Endothelial cell (in vitro differentiated cells): Measurements from ENCODE around the gene NBPF26. TPM values are rescaled to one million over a fixed set of nuclear protein-coding genes. Genes with fewer than 3 reads are reported as not detected.
"Not testable (repeated sequence)": the region's sequence is repeated elsewhere in the genome, so short reads cannot be mapped to it uniquely, and the experiment has no call there.

Source experiments
- DNase-seq: peaks from one replicate; pipeline ENCODE4 v3.0.0; 2021; ENCODE audit warnings: low spot score
- H3K27ac Mint-ChIP-seq: one replicate; pipeline ENCODE4 v1.8.0; 2021; ENCODE audit warnings: mixed read lengths, inconsistent platforms; ENCODE audit not compliant: unreplicated experiment
- H3K27me3 Mint-ChIP-seq: one replicate; pipeline ENCODE4 v1.8.0; 2021; ENCODE audit warnings: mild to moderate bottlenecking, moderate library complexity, mixed read lengths, inconsistent platforms; ENCODE audit not compliant: unreplicated experiment
- H3K36me3 Mint-ChIP-seq: one replicate; pipeline ENCODE4 v1.8.0; 2021; ENCODE audit warnings: mild to moderate bottlenecking, low read depth, mixed read lengths, inconsistent platforms; ENCODE audit not compliant: unreplicated experiment
- H3K4me1 Mint-ChIP-seq: one replicate; pipeline ENCODE4 v1.8.0; 2021; ENCODE audit warnings: mild to moderate bottlenecking, mixed read lengths, inconsistent platforms; ENCODE audit not compliant: unreplicated experiment
- H3K4me3 Mint-ChIP-seq: one replicate; pipeline ENCODE4 v1.8.0; 2021; ENCODE audit warnings: mild to moderate bottlenecking, mixed read lengths, inconsistent platforms; ENCODE audit not compliant: unreplicated experiment
- H3K9me3 Mint-ChIP-seq: one replicate; pipeline ENCODE4 v1.8.0; 2021; ENCODE audit warnings: mixed read lengths, inconsistent platforms; ENCODE audit not compliant: unreplicated experiment
- total RNA-seq: library from RNA; stranded (reverse); fragmentation: NEBNext Ultra II Directional; extraction: Animal tissue kit (Norgen Biotek cat#: 25700); gene quantifications from one replicate; pipeline ENCODE4 v1.2.1, GENCODE V29; 2021; ENCODE audit not compliant: unreplicated experiment

Gene NBPF26
- total RNA-seq, 1 donor from 2014 or later = 7.3 TPM

DNA sequence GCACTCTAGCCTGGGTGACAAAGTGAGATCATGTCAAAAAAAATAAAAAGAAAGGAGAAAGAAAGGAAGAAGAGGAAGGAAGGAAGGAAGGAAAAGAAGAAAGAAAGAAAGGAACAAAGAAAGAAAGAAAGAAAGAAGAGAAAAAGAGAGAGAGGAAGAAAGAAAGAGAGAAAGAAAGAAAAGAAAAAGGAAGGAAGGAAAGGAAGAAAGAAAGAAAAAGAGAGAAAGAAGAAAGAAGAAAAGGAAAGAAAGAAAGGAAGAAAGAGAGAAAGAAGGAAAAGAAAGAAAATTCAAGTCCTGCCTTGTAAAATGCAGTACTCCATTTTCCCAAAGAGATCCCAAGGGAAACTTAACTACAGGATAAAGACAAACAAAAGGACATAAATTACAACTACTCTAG lies 154.5 kb downstream of the NBPF26 start:
- H3K4me1 Mint-ChIP-seq, H3K9me3 Mint-ChIP-seq, H3K27me3 Mint-ChIP-seq, H3K4me3 Mint-ChIP-seq, H3K27ac Mint-ChIP-seq, DNase-seq, H3K36me3 Mint-ChIP-seq: not testable (repeated sequence)

DNA sequence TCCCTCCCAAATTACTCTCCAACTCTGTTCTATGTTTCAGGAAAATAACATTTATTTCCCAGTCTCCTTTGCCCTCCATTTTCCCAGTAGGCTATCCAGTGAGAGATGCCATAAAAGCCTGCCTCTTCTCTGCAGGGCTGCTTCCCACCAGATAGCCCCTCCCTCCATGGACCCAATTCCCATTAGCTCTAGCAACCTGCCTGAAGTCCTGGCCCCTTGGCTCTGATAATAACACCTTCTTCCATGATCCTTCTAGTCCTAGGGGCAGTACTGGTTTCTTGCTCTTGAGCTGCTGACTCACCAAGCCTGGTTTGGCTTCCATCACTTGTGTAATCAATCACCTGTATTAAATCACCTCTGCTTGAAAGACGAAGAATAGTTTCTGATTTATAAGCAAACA lies 156.3 kb downstream of the NBPF26 start:
- H3K27ac Mint-ChIP-seq, H3K27me3 Mint-ChIP-seq, DNase-seq, H3K4me3 Mint-ChIP-seq, H3K9me3 Mint-ChIP-seq, H3K4me1 Mint-ChIP-seq, H3K36me3 Mint-ChIP-seq: not testable (repeated sequence)

DNA sequence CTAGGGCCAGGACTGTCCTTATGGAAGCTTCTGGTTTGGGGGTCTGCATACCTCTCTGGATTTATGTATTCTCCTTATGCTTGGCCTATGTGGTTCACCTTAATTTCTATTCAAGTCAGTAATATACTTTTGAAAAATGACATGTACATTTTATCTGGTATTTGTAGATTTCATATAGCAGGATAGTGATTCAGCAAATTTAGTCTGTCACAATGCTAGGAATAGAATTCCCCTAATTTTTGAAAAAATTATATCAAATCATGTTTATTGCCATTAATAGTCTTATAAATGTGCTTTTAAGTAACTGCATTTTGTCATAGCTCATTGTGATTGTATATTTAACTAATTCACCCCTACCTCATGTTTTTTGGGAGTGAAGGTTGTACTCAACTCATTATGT lies 158.2 kb downstream of the NBPF26 start:
- H3K4me1 Mint-ChIP-seq, H3K9me3 Mint-ChIP-seq, DNase-seq, H3K27me3 Mint-ChIP-seq, H3K4me3 Mint-ChIP-seq, H3K36me3 Mint-ChIP-seq, H3K27ac Mint-ChIP-seq: not testable (repeated sequence)

Other genes starting within 250 kb of the NBPF26 start
- gene PPIAL4A, start 165.8 kb downstream of the NBPF26 start, total RNA-seq = not detected